Measurements from ENCODE around the gene PPARA. TPM values are rescaled to one million over a fixed set of nuclear protein-coding genes. Genes with fewer than 3 reads are reported as not detected.

The PPARA gene
- total and polyA plus RNA-seq, 2 donors (not counting 1 experiment from before 2014, with no cell fraction given): 4.1 to 29.8 TPM

- H3K27ac Mint-ChIP-seq: no peak overlapping the region
- no peak for ATAC-seq (ENCODE audit: low read depth)
These were observed 70.6 kb downstream of the PPARA start for GRCh38 chr22:46220921-46221320.

More at GRCh38 chr22:46220921-46221320, 70.6 kb downstream of the PPARA start:
- Mint-ChIP-seq H3K27me3 (no peaks in the 10 kb centered on the region), H3K4me1 (peaks cover 4% of the 10 kb centered on the region), H3K4me3 (no peak overlapping the region), H3K9me3 (ENCODE audit: insufficient read depth) (no peaks in the 10 kb centered on the region)
- peaks cover 8 to 17% of the 10 kb centered on the region in 2 experiments for H3K36me3 ChIP-seq (replicated peaks in 1 of 2; ENCODE audit: control extremely low read depth in 1 of 2, control insufficient read depth in 1 of 2, extremely low read depth in 1 of 2, insufficient read depth in 2 of 2, low read length in 1 of 2)
- H3K4me3 ChIP-seq (ENCODE audit: control extremely low read depth in 1 of 5, extremely low read depth in 1 of 5, insufficient read depth in 1 of 5, low read depth in 2 of 5, low read length in 4 of 5): no peak overlapping the region
- H3K79me2 ChIP-seq (ENCODE audit: control insufficient read depth, insufficient read depth, low read length): no peaks in the 10 kb centered on the region
- ChIA-PET POLR2A (no interaction called here), CTCF (no interaction called here)
- H3K27ac ChIP-seq (ENCODE audit: low read length in 2 of 2): no peak overlapping the region
- H3K9ac ChIP-seq (ENCODE audit: low read length): no peak overlapping the region
- no peaks in the 10 kb centered on the region for H3K27me3 ChIP-seq (replicated peaks in 1 of 4; ENCODE audit: control extremely low read depth in 1 of 4, control insufficient read depth in 3 of 4, insufficient read depth in 4 of 4, low read length in 3 of 4)
- H3K4me2 ChIP-seq (replicated peaks; ENCODE audit: low read depth, low read length, poor library complexity, severe bottlenecking): no peak overlapping the region
- WGBS (ENCODE audit: insufficient coverage): 39% methylated on average over 3 of the region's 5 CpGs
- TF ChIP-seq EZH2 (IDR thresholded peaks at IDR 0.05; ENCODE audit: borderline replicate concordance, insufficient read depth, low read depth, low read length, poor library complexity, severe bottlenecking) (no peak), CTCF (IDR thresholded peaks at IDR 0.05) (no peak)
- DNase-seq: no peak
- H2AFZ ChIP-seq (ENCODE audit: insufficient read depth, low read depth, low read length, poor library complexity, severe bottlenecking): no peak overlapping the region
- intact Hi-C loops (cut with micrococcal nuclease): no loop called here
- no peaks in the 10 kb centered on the region for H3K4me1 ChIP-seq (ENCODE audit: control insufficient read depth in 2 of 2, insufficient read depth in 2 of 2, low read length in 2 of 2)
- no peaks in the 10 kb centered on the region for H3K9me3 ChIP-seq (ENCODE audit: control extremely low read depth in 1 of 3, control insufficient read depth in 2 of 3, insufficient read depth in 1 of 3, low read length in 2 of 3)
- H4K20me1 ChIP-seq (ENCODE audit: control insufficient read depth, insufficient read depth, low read length, poor library complexity, severe bottlenecking): no peaks in the 10 kb centered on the region

Data from B cell (primary cell).